ENCODE measurements around the gene ARID1B.
A peak's percentile ranks its signal among the peaks of the same experiment; 100 is the strongest.

The ARID1B gene

GRCh38 chr6:156854466-156855161 is 77.4 kb downstream of the ARID1B start:
- DNase-seq = no peak

- no peak for DNase-seq
These were observed 80.4 kb downstream of the ARID1B start for GRCh38 chr6:156857573-156857972.

- DNase-seq = no peak
These were observed 82.5 kb downstream of the ARID1B start for GRCh38 chr6:156859686-156860085.

GRCh38 chr6:156862711-156863110 is 85.5 kb downstream of the ARID1B start:
- no peak for DNase-seq

GRCh38 chr6:156863504-156863903 is 86.3 kb downstream of the ARID1B start:
- no peak for DNase-seq

DNA sequence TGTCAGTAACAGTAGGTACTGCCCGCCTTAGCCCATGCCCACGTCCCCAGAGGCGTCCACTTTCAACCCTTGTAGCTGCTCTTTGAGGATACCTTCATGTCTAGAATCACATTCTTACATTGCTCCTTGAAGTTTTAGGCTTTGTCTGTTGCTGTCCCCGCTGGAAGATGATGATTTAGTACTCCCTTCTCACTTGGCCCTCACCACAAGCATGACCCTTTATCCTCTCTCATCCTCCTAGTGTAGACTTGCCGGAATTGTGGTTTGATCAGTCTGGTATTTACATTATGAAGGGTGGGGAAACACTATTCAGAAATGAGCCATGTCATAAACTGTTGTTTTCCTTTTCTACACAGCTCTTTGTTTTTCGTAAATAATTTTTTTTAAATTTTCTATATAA is 87.4 kb downstream of the ARID1B start:
- DNase-seq = no peak

- no peak for DNase-seq
These were observed 87.9 kb downstream of the ARID1B start for GRCh38 chr6:156865019-156865629.

DNA sequence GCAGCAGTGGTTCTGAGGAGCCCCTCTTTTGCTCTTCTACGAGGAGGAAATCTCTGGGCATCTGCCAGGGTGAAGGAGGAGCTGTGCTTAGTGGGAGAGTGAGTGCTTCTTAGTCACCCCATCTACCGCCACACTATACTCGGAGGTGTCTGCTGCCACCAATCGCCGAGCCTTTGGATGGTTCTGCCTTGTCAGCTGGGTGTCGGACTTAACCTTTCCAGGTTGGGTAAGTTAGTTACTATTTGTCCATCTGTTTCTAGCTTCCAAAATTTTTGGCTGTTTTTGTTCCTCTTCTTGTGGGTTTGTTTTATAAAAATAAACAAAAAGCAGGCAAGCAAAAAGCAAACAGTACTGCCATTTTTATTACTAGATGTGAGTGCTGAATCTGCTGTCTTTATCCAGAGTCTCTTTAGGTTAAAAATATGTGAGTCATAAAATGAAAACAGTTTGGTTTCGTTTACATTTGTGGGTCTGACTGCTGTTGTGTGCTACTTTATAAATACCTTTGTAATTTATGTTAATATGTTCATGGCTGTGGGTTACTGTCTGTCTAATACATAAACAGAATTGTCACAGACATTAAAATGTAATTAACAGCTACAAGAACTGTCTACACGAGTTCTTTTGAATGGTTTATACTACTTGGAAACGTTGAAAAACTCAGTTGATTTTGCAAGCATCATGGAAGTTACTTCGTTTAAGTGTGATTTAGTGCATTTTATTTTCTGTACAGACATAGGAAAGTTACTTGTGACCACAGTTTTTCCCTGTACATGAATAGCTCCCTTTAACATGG is 89.2 kb downstream of the ARID1B start:
- peak; percentile 44 for DNase-seq

DNA sequence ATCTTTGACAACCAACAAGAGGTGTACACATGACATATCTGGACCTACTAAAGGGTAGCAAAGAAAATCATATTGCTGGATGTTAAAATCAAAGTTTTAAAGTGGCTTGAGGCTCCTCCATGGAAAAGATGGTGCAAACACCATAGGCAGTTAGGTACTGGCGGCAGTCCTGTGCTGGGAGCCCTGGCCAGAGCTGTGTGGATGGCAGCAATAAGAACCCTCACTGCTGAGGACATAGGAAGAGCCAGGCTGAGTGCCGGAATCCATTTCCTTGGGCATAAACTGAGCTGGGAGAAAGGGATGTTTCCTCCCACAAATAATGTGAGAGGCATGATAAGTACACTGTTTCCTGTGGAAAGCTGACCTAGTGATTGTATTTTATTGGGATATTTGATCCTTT is 89.9 kb downstream of the ARID1B start:
- no peak for DNase-seq

DNA sequence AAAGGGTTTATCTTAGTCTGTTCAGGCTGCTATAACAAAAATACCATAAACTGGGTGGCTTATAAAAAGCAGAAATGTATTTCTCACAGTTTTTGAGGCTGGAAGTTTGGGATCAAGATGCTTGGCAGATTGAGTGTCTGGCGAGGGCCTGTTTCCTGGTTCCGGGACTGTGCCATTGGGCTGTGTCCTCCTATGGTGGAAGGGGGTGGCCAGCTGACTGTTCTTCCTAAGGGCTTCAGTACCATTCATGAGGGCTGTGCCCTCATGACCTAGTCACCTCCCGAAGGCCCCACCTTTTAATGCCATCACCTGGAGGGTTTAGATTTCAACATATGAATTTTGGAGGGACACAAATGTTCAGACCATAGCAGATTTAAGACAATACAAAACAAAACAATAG is 91.2 kb downstream of the ARID1B start:
- no peak for DNase-seq

GRCh38 chr6:156869980-156870398 is 92.8 kb downstream of the ARID1B start:
- DNase-seq = no peak

- DNase-seq = no peak
These were observed 93.9 kb downstream of the ARID1B start for GRCh38 chr6:156870924-156871539.

DNA sequence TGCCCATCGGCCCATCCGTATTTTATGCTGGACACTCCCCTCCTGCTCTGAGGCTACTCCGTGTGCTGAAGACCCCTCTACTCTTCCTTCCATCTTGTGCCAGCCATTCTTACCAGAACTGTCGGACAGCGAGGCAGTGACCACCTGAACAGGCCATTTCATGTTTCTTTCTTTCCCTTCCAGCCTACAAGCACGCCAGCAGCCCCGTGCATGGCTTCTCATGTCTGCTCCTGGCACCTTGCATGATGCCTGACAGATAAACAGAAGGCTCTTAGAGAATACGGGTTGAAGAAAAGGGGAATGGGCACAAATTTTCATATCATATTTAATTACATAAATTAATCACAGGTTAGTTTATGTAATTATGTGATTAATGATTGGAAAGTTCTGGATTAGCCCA is 95.7 kb downstream of the ARID1B start:
- DNase-seq = no peak

- no peak for DNase-seq
These were observed 96.6 kb downstream of the ARID1B start for GRCh38 chr6:156873654-156874380.

DNA sequence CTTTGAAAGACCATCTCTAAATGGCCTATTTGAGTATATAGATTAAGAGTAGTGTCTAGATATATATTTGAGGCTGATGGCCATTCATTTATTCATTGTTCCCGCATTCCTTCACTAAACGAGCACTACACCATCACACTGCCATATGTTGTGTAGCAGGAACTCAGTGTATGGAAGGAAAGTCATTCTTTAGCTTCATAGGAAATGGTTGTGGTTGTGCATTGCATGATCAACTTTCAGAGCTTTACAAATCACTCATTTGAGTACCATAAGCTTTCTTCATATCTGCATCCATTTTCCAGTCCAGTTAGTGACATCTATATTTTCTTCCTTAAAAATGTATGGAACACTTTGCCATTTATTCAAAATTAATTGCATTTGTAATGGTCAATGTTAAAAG is 97.9 kb downstream of the ARID1B start:
- no peak for DNase-seq

DNA sequence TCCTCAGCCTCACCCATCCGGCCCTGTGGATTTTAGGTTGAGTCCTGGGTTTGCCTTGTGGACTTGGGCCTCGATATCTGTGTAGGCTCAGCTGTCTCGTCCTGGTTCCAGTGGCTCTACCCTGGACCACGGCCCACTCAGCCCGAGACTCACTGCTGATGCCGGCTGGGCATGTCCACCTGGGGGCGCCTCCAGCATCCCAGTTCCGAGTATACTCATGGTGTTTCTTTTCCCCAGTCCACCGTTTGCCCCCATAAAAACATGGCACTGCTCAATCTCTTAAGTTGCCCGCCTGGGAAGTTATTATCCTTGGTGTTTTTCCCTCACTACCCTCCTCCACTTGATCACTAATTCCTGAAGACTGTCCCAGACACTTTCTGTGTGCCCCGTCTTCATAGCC is 99.1 kb downstream of the ARID1B start:
- DNase-seq = no peak

- no peak for DNase-seq
These were observed 100.1 kb downstream of the ARID1B start for GRCh38 chr6:156877126-156877863.

DNA sequence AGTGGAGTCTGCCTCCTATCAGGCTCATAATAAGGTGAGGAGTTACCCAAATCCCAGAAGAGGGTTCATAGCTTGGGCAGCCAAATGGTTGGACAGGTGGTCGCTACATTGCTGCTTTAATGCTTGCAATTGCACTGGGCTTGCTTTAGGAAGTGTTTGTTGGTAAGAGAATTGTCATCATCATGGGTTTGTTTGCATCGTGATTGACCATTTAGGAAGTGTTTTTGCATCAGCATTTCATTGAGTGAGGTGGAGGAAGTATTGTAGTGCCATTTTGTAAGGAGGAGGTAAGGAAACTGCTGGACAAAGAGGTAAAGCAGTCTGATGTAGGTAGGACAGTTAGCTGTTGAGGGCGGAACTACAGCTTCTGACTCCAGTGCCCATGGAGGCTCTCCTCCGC is 101.5 kb downstream of the ARID1B start:
- no peak for DNase-seq

GRCh38 chr6:156879186-156879585 is 102.0 kb downstream of the ARID1B start:
- no peak for DNase-seq

DNA sequence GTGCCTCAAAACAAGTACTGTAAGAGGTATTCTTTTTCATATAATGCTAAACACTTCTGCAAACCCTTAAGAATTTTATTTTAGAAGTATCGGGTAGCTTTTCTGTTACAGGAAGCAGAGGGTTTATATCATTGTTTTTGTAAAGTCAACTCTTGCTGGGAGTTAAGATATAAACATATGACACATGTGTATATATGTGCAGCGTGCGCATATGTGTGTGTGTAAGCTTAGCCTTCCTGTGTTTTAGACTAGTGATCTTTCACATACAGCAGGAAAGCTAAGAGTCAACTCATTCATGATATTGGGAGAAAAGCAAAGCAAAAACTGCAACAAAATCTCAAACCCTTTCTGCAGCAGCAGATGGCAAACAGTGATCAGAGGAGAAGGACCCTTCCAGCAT is 102.4 kb downstream of the ARID1B start:
- DNase-seq = no peak

DNA sequence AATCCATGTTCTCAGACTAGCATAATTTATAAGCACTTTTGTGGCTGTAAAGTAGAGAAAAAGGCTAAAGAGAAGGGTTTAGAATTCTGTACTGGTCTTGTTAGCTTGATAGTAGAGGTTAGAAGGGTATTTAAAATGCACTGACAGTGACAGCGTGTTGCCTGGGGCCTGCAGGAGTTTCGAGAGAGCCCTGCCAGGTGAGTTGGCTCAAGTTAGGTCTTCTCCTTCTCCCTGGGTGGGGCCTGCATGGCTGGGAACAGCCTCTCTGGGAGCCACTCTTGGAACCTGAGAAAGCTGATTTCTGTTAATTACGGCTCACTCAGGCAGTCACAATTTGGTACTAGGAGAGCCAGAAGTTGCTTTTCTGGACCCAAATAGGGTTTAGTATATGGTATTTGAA is 103.7 kb downstream of the ARID1B start:
- DNase-seq = no peak
